Bronchial epithelial cell (primary cell): ENCODE measurements around the gene TFPI. TPM values are rescaled to one million over a fixed set of nuclear protein-coding genes. Genes with fewer than 3 reads are reported as not detected.

Experiments
- DNase-seq: peaks from one replicate; pipeline ENCODE4 v3.0.0-alpha.2; 2010; ENCODE audit warnings: low read depth
- FAIRE-seq: peaks from 2 replicates; lab custom pipeline; 2011; peaks lifted over from hg19 to GRCh38; lab: Jason Lieb, UNC
- H3K27me3 ChIP-seq: 2 replicates; pipeline ENCODE4 v1.5.1; 2011; ENCODE audit warnings: low read length; ENCODE audit not compliant: control insufficient read depth, insufficient read depth
- H3K36me3 ChIP-seq: 2 replicates; pipeline ENCODE4 v1.5.1; 2011; ENCODE audit warnings: low read length; ENCODE audit not compliant: control insufficient read depth, insufficient read depth
- H3K4me3 ChIP-seq: 2 replicates; pipeline ENCODE4 v1.5.1; 2011; ENCODE audit warnings: mild to moderate bottlenecking, low read depth, low read length, control low read depth
- total RNA-seq: library from RNA; depleted of rRNA; stranded (reverse); fragments of >200 nt; gene quantifications from 2 replicates; pipeline ENCODE4 v1.2.1, GENCODE V29; 2014
- TF ChIP-seq, protein P1 (sequence below): IDR thresholded peaks from 2 replicates; pipeline ENCODE4 v1.5.1; 2011; ENCODE audit warnings: mild to moderate bottlenecking, moderate library complexity, low read length, control low read depth, inconsistent platforms; ENCODE audit not compliant: insufficient read depth, severe bottlenecking

TFPI gene
- total RNA-seq, 1 donor from 2014 or later, result 2.1 TPM

DNA sequence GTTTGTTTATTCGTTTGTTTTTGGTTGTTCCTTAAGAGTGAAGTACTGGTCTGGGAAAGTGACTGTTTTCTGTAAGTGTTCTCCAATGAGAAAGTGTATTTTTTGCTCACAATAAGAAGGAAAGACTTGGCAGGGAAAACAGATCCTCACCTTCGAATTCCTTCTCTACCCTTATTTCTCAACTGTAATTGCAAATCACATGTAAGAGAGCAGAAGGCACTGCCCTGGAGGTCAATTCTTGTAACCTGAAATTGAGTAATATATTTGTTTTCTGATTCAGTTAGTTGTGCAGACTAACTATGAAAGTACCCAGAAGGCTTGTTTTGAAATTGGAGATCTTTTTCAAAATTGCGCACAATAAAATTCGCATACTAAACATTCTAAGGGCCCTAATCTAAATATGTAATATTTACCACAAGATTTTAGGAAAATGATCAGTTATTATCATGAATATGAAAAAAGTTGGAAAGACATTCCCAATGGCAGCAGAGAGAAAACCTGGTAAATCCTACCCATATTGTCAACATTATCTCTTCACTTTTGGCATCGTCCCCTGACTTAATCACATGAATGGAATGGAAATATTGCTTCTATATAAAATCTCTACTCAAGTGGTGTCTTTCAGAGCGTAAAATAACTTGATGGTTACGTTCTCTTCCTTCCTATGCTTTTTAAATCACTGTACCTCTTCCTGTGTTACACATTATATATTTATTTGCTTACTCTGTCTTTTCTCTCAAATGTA is 24.1 kb downstream of the TFPI start:
- TF ChIP-seq, protein P1, sequence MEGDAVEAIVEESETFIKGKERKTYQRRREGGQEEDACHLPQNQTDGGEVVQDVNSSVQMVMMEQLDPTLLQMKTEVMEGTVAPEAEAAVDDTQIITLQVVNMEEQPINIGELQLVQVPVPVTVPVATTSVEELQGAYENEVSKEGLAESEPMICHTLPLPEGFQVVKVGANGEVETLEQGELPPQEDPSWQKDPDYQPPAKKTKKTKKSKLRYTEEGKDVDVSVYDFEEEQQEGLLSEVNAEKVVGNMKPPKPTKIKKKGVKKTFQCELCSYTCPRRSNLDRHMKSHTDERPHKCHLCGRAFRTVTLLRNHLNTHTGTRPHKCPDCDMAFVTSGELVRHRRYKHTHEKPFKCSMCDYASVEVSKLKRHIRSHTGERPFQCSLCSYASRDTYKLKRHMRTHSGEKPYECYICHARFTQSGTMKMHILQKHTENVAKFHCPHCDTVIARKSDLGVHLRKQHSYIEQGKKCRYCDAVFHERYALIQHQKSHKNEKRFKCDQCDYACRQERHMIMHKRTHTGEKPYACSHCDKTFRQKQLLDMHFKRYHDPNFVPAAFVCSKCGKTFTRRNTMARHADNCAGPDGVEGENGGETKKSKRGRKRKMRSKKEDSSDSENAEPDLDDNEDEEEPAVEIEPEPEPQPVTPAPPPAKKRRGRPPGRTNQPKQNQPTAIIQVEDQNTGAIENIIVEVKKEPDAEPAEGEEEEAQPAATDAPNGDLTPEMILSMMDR, result no peak
- no peaks in the 10 kb centered on the region for H3K36me3 ChIP-seq
- DNase-seq (peak; percentile 90), FAIRE-seq (no peak)
- H3K4me3 ChIP-seq, result no peak overlapping the region
- H3K27me3 ChIP-seq, result no peaks in the 10 kb centered on the region

DNA sequence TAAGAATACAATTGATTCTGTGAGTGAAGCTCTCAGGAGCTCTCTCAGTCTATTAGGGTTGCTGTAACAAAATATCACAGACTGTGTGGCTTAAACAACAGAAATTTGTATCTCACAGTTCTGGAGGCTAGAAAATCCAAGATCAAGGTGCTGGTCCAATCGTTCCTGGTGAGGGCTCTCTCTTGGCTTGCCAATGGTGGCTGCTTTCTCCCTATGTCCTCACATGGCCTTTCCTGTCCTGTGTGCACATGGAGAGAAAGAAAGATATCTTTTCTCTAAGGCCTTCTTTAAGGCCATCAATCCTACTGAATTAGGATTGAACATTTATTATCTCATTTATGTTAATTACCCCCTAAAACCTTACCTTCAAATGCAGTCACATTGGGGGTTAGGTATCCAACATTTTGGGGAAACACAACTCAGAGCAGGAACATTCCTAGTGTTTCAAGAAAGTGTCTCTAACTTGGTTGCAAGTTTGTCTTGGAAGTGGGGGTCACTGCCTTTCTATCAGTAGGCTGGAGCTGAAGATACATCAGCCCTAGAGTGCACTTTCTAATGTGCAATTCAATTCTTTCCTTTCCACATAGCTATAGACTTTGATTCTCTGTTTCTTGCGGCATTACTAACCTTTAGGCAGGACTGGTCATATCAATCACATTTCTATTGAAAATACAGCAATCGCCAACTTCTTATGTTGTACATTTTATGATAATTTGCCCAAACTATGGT is 24.8 kb downstream of the TFPI start:
- no peak for FAIRE-seq
- no peaks in the 10 kb centered on the region for H3K27me3 ChIP-seq
- DNase-seq, result no peak
- H3K4me3 ChIP-seq, result no peak overlapping the region
- no peaks in the 10 kb centered on the region for H3K36me3 ChIP-seq
- TF ChIP-seq, protein P1, result no peak

DNA sequence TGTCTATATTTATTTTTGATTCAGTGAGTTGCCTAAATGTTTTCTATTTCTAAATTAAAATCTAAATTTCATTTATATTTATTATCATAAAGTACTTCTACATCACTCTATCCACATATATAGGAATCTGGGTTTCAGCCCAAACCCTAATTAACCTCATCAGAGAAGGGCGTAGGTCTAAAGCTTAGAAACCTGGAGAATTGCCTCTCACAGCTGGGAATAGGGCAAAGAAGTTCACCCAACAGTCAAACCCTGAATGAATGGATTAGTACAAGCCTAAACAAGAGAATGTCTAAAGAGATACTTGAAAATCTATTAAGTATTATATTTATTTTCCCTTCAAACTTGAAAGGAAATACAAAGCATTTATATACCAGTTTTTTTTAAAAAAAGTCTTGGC is 26.2 kb downstream of the TFPI start:
- TF ChIP-seq, protein P1, result no peak
- DNase-seq (no peak), FAIRE-seq (no peak)
- no peaks in the 10 kb centered on the region for H3K36me3 ChIP-seq
- H3K4me3 ChIP-seq, result no peak overlapping the region
- no peaks in the 10 kb centered on the region for H3K27me3 ChIP-seq

DNA sequence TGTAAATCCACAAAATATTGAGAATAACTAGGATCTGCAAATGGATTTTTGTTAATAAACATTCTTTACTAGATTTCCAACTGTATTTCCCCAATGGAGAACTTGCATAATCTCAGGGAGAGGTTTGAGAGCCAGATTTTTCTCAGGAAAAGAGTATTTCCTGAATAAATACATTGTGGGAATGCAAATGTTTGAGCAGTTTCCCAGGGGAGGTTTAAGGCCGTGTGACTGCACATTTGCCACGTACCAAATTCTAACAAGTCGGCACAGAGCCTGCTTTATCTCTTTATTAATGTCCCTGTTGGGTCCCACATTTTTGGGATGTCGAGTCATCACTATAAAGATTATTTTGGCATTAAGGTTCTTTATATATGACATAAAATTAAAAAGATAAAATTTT is 27.0 kb downstream of the TFPI start:
- H3K27me3 ChIP-seq, result no peaks in the 10 kb centered on the region
- DNase-seq, result peak; percentile 36
- TF ChIP-seq, protein P1, result no peak
- FAIRE-seq, result no peak
- H3K4me3 ChIP-seq, result no peak overlapping the region
- no peaks in the 10 kb centered on the region for H3K36me3 ChIP-seq

DNA sequence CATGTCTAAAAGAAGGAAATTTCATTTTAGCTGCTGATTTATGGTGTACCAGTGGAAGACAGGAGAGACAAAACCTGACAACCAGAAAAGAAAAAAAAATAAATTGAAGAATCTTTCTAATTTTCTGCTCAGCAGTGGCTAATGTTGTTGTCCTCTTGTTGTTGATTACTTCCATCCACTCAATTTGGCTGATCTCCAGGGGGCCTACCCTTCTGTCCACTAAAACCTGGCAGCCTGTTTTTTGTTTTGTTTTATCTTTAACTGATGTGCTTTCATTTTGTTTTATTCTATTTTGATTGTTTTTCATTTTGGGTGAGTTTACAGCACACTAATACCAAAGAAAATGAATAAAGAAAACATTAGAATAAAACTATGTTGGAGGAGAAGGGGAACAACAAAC is 27.4 kb downstream of the TFPI start:
- Histone ChIP-seq H3K27me3 (no peaks in the 10 kb centered on the region), H3K4me3 (no peak overlapping the region), H3K36me3 (no peaks in the 10 kb centered on the region)
- DNase-seq, result no peak
- TF ChIP-seq, protein P1, result no peak
- FAIRE-seq, result no peak
